Mammary epithelial cell (primary cell): Measurements from ENCODE around the gene NUP98.

Experiments
- CTCF ChIP-seq, 2 donors: IDR thresholded peaks in 1 of 2; conservative IDR thresholded peaks in 1 of 2; 2 replicates each; pipeline ENCODE4 v1.5.1; 2011 to 2012; ENCODE audit warnings: inconsistent platforms in 2 of 2, low read length in 2 of 2, mild to moderate bottlenecking in 2 of 2, control low read depth in 1 of 2, low read depth in 1 of 2; ENCODE audit not compliant: insufficient read depth in 1 of 2; ENCODE audit errors: extremely low read depth in 1 of 2
- EZH2 ChIP-seq: IDR thresholded peaks from 2 replicates; pipeline ENCODE4 v1.6.1; 2012; ENCODE audit warnings: low read length, inconsistent platforms, borderline replicate concordance

- TF ChIP-seq CTCF (conservative IDR thresholded peaks at IDR 0.05 in 1 of 2, IDR thresholded peaks at IDR 0.05 in 1 of 2; ENCODE audit: extremely low read depth in 1 of 2, insufficient read depth in 1 of 2, low read depth in 1 of 2, low read length in 2 of 2) (no peak), EZH2 (no peak)
These were observed 10.4 kb downstream of the NUP98 start for GRCh38 chr11:3786781-3787428.
